Fibroblast of mammary gland (primary cell): ENCODE data around the gene MXD1.

Source experiments
- DNase-seq: peaks from one replicate; pipeline ENCODE4 v3.0.0-alpha.2; 2010; ENCODE audit warnings: low read depth
- H3K4me3 ChIP-seq: 2 replicates; pipeline ENCODE4 v1.5.1; 2011; ENCODE audit warnings: low read depth, mild to moderate bottlenecking, low read length, moderate library complexity; ENCODE audit not compliant: control insufficient read depth
- TF ChIP-seq, protein P1 (sequence below): conservative IDR thresholded peaks from 2 replicates; pipeline ENCODE4 v1.5.1; 2011; ENCODE audit warnings: low read depth, low read length, inconsistent platforms; ENCODE audit not compliant: control insufficient read depth, insufficient read depth

Gene MXD1

DNA sequence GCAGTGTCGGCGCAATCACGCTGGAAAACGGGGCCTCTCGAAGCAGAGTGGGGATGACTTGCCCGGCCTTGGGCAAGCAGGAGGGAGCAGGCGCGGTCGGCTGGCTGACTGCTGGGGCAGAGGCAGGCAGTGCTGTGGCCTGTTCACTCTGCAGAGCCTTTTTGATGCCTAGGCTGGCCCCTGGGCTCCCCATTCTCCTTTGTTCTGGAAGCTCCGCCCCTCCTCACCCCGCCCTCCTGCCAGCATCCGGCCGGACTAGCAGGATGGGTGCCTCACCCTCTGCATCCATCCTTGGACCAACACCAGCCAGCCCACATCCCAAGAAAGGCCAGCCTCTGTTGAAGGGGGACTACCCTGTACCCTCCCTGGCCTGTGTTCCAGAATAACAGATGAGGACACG lies 46.6 kb downstream of the MXD1 start, which contains the start of gene ASPRV1:
Gene ASPRV1 (minus strand): TSS at position 136 of the 400 bp plus-strand sequence. CDS start 195 bp downstream, outside the sequence.
- no peak for DNase-seq
- no peak within 1 kb of the TSS for H3K4me3 ChIP-seq
- TF ChIP-seq, protein P1, sequence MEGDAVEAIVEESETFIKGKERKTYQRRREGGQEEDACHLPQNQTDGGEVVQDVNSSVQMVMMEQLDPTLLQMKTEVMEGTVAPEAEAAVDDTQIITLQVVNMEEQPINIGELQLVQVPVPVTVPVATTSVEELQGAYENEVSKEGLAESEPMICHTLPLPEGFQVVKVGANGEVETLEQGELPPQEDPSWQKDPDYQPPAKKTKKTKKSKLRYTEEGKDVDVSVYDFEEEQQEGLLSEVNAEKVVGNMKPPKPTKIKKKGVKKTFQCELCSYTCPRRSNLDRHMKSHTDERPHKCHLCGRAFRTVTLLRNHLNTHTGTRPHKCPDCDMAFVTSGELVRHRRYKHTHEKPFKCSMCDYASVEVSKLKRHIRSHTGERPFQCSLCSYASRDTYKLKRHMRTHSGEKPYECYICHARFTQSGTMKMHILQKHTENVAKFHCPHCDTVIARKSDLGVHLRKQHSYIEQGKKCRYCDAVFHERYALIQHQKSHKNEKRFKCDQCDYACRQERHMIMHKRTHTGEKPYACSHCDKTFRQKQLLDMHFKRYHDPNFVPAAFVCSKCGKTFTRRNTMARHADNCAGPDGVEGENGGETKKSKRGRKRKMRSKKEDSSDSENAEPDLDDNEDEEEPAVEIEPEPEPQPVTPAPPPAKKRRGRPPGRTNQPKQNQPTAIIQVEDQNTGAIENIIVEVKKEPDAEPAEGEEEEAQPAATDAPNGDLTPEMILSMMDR: no peak

DNA sequence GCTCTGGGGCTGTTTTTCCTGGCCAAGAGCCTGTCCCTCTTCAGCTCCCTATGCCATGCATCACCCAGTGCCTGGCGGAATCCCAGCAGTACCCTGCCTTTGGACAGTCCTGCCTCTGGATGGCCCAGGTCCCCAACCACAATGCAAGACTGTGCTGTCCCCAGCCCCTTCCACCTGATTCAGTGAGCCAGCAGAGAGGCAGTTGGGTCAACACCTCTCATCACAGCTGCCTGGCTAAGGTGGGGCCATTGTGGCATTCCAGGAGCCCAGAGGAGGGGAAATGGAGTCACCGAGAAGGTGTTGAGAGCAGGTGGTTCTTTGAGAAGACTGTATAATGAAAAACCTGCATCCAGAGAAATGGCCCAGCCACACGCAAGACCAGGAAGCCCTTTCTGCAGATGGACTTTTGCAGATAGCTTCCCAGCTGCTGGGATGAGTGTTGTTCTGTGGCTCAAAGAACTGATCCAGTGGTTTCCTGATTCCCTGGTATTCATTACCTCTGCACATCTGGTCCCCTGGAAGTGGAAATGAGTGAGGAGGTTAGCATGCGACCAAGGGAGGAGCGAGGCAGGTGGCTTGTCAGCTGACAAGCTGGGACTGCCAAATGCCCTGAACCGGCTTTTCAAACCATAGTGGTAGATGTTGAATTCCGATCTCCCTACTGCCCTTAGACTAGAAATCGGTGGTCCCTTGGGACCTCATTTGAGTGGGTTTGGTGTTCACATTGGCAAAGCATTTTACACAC lies 48.2 kb downstream of the MXD1 start:
- DNase-seq: no peak
- TF ChIP-seq, protein P1: no peak
- no peak overlapping the region for H3K4me3 ChIP-seq

- TF ChIP-seq, protein P1: no peak
- DNase-seq: no peak
- no peak overlapping the region for H3K4me3 ChIP-seq
Observed at GRCh38 chr2:69964353-69964841, 49.5 kb downstream of the MXD1 start.

DNA sequence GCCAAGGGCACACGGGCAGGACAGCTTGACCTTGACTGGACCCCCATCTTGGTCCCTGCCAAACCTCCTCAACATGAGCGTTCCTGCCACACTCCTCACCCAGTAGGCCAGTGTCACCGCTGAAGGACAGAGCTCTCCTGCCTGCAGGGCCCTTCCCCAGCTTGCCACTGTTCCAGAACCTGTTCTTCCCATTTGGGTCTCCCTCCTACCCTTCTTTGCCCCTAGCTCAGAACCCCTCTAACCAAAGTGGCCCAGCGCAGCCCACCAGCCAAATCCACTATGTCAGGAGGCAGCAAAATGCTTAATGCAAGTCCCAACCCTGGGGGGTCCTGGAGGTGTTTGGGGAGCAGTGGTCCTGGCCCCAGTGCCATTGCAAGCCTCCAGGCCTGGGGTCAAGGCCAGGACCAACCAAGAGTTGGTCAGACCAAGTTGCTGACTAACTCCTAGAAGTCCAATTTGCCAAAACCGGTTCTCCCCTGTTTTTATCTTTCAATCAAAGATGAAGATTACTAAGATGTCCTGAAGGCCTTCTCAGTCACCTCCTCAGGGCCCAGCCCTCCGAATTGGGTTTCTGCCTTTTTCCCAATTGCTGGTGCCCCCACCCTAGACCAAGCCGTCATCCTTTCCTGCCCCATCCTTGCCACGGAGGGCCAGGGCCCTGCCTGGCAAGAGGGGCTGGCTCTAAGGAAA lies 51.0 kb downstream of the MXD1 start:
- TF ChIP-seq, protein P1: no peak
- no peak overlapping the region for H3K4me3 ChIP-seq
- DNase-seq: no peak

DNA sequence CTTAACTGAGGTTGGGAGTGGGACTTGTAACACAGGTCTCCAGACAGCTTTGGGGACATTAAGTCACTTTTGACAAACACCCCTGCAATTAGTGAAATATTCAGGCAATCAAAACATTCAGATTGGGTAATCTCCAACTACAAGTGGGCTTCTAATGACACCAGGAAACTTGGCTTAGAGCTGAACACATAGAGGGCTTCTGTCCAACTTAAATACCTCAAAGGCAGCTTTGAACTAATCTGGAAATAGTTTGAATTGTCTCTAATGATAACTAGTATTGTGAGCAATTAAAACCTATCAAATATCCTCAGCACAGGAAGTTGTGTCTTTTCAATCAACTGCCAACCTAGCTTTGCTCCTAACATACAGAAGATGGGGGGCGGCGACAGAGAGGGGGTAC lies 51.6 kb downstream of the MXD1 start:
- no peak overlapping the region for H3K4me3 ChIP-seq
- TF ChIP-seq, protein P1: no peak
- DNase-seq: no peak

DNA sequence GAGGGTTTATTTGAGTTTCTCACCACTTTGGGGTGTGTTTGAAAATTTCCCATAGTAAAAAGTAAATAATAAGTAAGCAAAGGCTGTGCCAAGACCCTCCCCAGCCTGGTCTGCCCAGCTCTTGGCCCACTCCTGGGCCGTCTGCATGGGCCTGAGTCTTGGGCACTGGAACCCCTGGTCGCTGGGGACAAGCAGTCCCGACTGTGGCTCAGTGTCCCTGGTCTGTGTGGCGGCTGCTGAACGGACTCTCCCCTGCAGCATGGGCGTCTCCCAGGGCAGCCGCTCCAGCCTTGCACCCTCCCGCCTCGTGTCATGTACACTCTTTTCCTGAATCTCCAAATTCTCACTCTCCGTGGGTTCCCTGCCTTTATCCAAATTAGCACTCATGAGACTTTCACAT lies 53.7 kb downstream of the MXD1 start:
- no peak for DNase-seq
- H3K4me3 ChIP-seq: no peak overlapping the region
- TF ChIP-seq, protein P1: no peak
